ENCODE measurements around the gene PTH2. TPM values are rescaled to one million over a fixed set of nuclear protein-coding genes. Genes with fewer than 3 reads are reported as not detected.
A peak's percentile ranks its signal among the peaks of the same experiment; 100 is the strongest.

The PTH2 gene
- total and polyA plus RNA-seq, 2 of the 8 experiments (the other 6 are each of a cell fraction or from before 2014, with no cell fraction given): not detected

GRCh38 chr19:49422407-49423070 is 702 bp downstream of the PTH2 start (continued):
- TF ChIP-seq CTCF (IDR thresholded peaks at IDR 0.05; ENCODE audit: control extremely low read depth in 1 of 3, insufficient read depth in 1 of 3, low read depth in 1 of 3, low read length in 3 of 3): peak; percentile 82 to 90 (median 83)
- TF ChIP-seq BACH1 (IDR thresholded peaks at IDR 0.05; ENCODE audit: low read length): peak; percentile 45; the same call in 1 of the 2 replicates
- no peak for TF ChIP-seq USF2 (IDR thresholded peaks at IDR 0.05; ENCODE audit: low read length)
- TF ChIP-seq NRF1 (IDR thresholded peaks at IDR 0.05; ENCODE audit: low read depth, low read length): no peak
- TF ChIP-seq RFX5 (IDR thresholded peaks at IDR 0.05; ENCODE audit: borderline replicate concordance, low read depth, low read length): no peak
- peak; percentile 68; the same call in 1 of the 2 replicates for TF ChIP-seq RBBP5 (IDR thresholded peaks at IDR 0.05; ENCODE audit: borderline replicate concordance, low read depth, low read length)
- TF ChIP-seq ASH2L (IDR thresholded peaks at IDR 0.05; ENCODE audit: low read length): peak; percentile 48
- 0 out of 4 replicates have a peak, but pooled peaks of 1 of the 2 experiments have one; percentile 64 for TF ChIP-seq HDAC2 (IDR thresholded peaks at IDR 0.05; ENCODE audit: borderline replicate concordance in 1 of 2, low read depth in 2 of 2, low read length in 2 of 2)
- TF ChIP-seq TEAD4 (IDR thresholded peaks at IDR 0.05; ENCODE audit: low read depth, low read length): no peak
- no peak for TF ChIP-seq EP300 (IDR thresholded peaks at IDR 0.05; ENCODE audit: borderline replicate concordance in 1 of 2, low read depth in 2 of 2, low read length in 2 of 2)
- no peak for TF ChIP-seq BCL11A (IDR thresholded peaks at IDR 0.05; ENCODE audit: low read depth in 2 of 2, low read length in 2 of 2)
- TF ChIP-seq TAF1 (IDR thresholded peaks at IDR 0.05; ENCODE audit: low read depth, low read length): no peak
- no peak for TF ChIP-seq CHD2 (IDR thresholded peaks at IDR 0.05; ENCODE audit: low read length)
- TF ChIP-seq ATF3 (IDR thresholded peaks at IDR 0.05; ENCODE audit: insufficient read depth, low read depth, low read length): no peak
- TF ChIP-seq CBX5 (IDR thresholded peaks at IDR 0.05; ENCODE audit: low read depth, low read length): no peak
- TF ChIP-seq TCF12 (IDR thresholded peaks at IDR 0.05; ENCODE audit: low read depth, low read length): no peak
- peak; percentile 52 for TF ChIP-seq EZH2 (IDR thresholded peaks at IDR 0.05; ENCODE audit: low read depth, low read length, severe bottlenecking)
- TF ChIP-seq ATF2 (IDR thresholded peaks at IDR 0.05; ENCODE audit: low read length): no peak
